CD4-positive, alpha-beta T cell treated with Interleukin-12 subunit alpha and Interleukin-12 subunit beta, for 1 hour (primary cell): ENCODE data around the gene ZEB2.

Source experiments
- DNase-seq: peaks from one replicate; pipeline ENCODE4 v3.0.0-alpha.2; 2020

The ZEB2 gene

DNA sequence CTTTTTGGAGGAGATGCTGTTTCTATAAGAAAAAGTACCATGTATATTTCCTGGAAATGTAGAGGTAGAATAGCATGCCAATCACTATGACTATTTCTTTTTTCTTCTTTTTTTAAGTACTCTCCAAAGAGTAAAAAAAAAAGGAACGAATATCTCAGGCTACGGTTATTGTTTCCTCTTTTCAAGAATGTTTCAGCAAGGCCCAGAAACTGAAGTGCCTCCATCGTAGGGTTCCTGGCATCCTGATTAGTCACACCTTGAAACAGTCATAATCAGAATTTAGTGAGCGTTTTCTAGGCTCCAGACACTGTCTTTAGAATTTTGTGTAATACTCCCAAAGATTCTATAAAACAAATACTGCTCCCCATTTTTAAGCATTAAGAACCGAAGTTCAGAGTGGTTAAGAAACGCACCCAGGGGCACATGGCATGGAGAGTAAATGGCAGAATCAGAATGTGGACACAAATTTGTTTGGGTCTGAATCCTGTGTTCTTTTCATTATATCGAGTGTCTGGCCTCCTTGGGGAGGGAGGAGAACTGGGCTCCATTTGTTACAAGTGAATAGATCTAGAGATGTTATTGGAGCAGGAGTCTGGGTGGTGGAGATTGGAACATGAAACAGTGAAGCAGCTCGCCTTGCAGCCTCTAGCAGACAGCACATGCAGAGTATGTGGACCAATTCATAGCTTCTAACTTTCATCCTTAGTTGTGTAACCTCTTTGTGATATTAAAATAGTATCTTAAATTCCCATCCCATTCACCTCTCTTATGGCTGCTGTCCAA lies 26.7 kb downstream of the ZEB2 start:
- no peak for DNase-seq

DNA sequence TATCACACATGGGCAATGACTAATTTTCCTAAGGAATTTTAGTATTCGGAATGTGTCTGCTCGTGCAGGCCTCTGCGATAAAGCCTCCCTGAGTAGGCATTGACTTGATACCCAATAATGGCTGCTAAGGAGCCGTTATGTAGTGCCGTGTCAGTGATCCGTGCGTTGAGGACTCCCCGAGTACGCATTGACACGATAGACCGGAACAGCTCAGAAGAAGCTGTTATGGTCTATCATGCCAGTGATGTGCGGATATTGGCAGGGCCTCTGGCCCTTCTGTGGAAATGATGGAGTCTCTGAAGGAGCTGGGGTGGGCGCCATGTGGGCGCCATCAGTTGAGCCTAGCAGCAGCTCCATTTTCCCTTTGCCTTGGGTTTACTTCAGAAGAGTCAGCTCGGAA lies 29.1 kb downstream of the ZEB2 start:
- DNase-seq = no peak

DNA sequence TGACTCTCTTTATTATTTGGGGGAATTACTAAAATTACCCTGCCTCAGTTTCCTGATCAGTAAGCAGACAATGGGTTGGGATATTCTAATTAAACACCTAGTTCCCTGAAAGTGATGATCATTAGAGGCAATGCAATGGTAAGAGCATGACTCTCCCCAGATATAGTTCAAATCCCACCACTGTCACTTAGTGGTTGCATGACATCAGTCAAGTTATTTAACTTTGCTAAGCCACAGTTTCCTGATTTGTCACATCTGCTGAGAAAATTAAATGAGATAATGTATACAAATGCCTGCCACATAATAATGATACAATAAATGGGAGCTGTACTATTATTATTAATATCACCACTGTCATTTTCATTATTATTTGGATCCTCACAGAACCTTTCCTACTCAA lies 29.9 kb downstream of the ZEB2 start:
- DNase-seq = no peak

DNA sequence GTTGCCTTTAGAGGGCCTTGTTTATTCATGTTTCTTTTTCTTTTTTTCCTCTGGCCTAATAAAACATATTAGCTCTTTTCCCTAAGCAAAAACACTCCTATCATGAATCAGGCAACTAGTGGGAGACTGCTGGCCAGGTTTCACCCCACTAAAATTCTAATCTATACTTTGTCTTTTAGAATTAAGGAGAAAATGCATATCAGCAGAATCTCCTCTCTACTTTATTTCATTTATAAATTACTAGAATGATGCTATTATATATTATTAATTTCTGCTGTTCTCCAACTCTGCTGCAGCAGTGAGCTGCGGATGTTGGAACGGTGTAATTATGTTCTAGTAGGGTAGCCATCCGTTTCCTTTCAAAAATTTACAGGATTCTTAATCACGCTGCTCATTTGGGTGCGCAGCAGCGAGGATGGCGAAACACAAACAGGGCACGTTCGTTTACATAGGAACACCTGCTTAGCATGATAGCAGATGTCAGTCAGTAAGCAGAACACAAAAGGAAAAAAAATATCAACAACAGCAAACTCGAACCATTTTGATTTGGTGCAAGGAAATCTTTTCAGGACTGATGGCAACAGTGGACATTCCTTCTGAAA lies 30.5 kb downstream of the ZEB2 start:
- DNase-seq = no peak

DNA sequence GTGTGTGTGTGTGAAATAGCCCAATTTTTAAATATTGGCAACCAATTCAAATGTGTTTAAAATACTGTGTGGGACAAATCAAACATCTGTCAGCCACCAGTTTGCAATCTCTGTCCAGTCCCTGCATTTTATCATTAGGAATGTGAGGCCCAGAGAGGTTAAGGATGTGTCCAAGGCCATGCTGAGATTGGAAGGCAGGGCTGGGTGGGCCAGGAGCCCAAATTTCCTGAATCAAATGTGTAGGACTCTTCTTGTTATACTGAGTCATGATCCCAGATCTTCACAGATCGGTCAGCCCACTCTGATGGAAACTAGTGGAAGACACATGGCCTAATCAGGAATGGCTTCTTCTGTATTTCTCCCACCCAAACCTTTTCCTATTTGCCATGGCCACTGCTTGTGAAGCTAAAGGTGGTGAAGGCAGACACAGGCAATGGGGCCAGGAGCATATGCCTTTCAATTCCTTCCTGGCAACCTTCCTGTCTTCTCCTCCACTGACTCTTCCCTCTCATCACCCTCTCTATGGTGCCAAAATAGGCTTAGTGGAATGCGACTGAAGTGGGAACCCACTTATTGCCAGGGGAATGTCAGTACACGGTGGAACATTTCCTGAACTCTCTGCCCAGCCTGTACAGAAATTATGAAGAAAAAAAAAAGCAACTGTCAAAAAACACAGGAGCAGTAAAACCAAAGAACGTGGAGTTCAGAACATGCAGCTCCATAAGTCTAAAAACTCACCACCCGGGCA lies 35.5 kb downstream of the ZEB2 start:
- DNase-seq = no peak

DNA sequence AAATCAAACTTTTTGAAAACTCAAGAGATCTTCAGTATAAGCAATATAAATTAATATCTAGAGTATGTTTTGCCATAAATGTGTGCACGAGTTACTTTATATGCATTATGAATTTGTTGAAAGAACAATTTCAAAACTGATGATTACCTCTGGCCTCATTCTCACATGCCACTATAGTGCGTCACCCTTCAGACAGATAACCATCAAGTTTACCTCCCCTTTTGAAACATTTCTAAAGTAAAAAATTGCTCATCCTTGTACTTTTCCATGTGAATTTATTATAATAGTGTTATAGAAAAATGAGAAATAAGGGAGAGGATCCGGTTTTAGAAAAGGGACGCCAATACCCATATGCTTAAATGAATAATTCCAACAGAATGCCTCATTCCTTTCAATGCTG lies 38.3 kb downstream of the ZEB2 start:
- DNase-seq = no peak

DNA sequence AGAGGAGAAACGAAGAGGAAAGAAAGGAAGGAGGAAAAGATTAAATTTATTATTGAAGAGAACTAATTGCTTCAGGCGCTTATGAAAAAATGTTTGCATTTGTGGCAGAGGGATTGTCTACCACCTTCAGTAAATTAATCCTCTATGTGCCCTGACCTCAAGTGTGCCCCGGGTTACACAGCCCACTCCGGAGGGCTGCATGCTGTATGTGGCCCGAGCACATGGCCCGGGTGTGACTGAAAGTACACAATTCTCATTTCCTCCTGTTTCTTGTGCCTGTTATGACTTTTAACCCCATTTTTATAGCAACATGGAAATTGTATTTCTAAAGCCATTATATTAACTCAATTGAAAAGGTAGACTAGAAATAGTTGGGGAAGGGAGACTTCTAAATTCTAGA lies 38.8 kb downstream of the ZEB2 start:
- DNase-seq = no peak

DNA sequence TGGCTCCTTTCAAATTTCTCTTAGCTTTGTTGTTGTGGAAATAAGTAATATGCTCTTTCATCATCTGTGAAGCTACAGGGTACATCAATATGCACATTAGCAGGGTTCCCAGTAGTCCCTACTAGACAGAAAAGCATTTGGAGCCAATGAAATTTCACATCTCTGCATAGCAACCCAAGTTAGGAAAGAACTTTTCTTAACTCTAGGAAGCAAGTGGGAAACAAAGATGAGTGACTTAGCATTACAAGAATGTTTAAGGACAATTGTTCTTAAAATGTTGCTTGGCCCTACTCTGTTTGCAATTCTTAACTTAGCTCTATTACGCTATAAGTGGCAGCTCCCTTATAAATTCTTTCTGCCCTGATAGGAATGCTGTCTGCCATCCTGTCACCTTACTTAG lies 39.6 kb downstream of the ZEB2 start:
- DNase-seq = no peak

DNA sequence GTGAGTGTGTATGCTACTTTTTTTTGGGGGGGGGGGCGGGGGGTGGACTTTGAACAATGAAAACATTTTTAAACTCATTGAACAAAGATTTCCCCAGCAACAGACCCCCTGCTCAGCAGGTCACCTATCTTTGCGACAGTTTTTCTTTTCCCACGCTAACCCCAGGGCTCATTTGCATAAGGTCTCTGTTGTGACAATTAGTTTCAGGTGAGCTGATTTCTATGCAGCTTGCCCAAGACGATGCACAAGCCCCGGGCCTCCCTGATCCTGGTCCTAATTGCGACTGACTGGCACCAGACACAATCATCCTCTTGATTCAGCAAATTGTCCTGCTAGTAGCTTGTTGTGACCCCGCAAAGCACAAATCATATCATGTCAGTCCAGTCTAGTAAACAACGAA lies 40.3 kb downstream of the ZEB2 start:
- DNase-seq = no peak

DNA sequence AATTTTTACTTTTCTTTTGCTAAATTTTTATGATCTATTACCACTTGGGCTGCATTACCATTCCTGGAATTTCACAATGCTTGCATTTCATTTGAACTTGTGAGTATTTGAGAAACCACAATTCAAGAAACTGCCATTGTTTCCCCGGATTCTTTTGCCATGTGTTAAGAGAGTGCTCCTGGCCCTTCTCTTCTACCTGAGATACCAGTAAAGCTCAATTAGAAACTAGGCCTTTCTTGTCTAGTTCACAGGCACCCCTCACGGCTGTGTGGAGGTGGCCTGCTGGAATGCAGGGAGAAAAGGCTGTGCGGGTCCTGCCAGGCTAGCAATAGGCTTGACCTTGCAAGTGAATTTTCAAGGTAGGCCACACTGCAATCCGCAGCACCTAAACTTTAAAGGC lies 40.8 kb downstream of the ZEB2 start:
- DNase-seq = no peak

DNA sequence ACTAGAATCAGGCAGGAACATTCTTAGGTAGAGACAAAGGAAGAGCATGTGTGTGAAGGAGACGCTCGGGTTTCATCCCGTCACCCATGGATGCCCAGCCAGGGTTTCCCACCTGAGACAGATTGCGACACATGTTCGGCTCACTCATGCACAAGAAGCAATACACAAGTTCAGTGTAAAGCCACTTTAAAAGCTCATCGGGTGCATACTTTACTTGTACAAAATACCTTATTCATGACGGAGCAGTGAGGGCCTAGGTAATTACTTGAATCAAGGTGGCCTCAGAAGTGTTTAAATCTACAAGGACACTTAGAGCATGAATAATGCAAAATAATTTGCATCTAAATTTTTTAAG lies 42.0 kb downstream of the ZEB2 start:
- no peak for DNase-seq

DNA sequence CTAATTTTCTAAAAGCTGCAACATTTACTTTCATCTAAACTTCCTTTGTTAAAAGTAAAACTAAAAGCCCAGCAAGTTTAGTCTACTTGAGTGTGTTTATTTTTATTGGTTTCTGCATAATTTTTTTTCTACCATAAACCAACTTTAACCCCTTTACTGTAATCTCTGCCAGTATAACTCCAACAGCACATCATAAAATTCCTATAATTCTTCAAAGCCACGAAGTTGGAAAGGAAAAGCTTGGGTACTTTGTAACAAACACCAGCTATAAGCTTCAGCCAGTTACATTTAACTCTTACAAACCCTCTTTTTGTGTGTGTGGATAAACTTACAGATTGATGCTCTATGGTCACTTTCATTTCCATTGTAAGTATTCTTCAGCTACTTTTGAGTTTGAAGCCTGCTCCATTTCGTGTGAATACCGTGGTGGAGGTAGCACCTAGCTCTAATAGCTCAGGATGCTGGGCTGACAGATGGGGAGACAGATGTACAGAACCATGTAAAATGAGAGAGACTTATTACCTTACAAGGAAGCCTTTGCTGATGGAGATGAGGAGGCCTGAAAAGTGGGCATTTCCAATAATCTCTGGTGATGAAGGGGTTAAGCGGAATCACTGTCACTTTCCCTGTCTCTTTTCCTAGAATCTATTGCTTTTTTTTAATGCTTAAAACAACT lies 42.5 kb downstream of the ZEB2 start:
- DNase-seq = no peak

DNA sequence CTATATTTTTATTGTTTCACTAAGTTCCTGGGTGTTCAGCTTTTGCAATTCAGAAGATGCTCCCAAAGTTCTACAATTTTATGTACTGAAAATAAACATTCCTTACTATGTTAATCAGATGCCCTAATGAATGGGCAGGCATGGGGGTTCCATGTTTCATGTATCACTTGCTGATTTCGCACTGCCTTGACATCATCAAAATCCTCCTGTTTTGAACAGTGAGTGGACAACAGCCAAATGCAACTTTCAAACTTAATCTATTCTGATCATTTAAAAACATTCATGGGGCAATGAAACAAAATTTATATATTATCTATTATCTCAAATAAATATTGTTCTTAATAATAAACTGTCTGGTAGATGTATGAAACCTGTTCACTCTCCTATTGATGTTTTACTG lies 43.2 kb downstream of the ZEB2 start:
- no peak for DNase-seq

DNA sequence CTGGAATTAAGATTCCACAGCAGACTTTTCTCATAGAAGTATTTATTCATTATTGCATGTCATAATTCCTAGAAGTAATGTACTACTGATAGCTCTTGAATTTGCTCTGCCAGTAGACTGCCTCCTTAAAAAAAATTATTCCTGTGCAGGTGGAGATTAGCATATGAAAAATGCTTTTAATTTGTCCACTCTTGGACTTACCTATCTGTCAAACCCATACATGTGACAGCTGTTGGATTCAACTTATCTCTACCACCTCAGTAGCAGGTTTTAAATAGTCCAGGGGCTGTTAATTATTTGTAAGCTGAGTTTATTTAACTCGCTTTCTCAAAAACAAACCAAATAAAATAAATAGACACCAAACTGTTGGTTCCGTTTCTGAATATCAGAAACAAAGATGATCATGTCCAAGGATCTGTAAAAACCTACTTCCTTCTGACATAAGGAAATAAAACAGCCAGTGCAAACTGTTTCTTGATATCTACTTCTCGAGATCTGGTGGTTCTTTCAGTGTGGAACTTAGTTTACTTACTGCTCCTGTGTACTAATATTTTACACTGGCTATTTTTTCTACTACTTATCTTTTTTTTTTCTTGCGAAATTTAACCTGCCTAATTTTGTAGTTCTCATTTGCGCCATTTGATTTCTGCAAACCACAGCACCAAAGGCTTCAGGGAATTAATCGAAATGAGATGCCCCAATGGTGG lies 44.2 kb downstream of the ZEB2 start:
- no peak for DNase-seq

DNA sequence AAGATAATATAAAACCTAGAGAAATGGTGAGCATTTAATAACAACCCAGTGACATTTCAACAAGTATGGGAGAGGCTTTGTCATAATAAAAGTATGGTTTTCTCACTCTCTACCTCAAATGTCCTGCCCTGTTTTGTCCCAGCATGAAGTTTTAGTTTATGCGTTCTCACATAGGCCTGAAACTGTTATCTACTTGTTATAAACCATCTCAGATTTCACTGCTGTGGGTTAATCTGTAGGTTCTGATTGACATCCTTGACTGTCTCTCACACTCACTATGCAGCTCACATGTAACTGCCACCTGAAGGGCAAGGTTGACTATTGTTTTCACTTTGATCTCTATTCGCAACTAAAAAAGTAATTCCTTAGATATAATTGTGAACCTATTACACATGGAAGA lies 44.9 kb downstream of the ZEB2 start:
- DNase-seq = peak; percentile 38

DNA sequence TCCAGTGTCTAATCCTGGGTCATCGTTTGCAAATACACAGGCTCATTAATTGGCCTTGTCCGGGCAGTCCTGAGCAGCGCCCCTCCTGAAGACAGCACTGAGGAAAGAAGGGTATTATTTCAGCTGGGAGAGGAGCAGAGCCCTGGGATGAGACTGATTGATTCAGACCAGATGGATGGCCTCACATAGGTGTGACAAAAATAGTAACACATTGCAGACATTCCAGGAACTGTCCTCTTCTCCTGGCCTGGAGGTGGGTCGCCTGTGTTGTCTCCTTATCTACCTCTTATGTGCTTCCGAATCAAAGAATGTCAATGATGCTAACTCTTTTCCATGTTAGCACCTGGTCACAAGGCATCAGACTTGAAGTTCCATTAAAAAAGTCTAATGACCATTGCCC lies 45.9 kb downstream of the ZEB2 start:
- DNase-seq = no peak

DNA sequence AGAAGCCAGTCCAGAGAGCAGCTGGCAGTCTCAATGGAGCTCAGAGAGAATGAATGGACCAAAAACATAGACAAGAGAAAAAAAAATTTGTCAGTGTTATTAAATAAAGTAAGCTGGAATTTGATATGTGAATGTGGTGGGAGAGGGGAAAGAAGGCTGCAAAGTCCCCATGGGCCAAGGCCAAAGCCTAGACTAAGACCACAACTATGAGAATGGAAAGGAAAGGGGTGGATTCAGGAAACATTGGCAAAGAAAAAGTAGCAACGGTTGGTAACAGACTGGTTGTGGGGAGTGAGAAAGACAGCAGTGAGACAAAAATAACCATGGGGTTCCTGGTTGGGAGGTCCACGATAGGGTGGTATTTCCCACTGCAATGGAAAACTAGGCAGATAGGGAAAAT lies 47.0 kb downstream of the ZEB2 start:
- DNase-seq = no peak

DNA sequence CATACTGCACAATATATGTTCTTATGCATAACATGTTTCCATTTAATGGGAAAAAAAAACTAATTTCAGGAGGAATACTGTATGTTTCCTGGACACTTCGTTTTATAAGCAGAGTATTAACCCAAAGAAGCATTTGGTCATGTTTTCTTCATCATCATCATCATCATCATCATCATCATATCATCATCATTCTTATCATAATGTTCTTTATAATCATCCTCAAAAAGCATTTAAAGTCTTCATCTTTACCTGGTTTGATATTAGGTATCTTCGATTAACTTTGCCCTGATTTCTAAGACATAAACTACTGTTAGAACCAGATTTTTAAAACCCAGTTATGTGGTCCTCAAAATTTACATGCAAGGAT lies 47.9 kb downstream of the ZEB2 start:
- DNase-seq = no peak

DNA sequence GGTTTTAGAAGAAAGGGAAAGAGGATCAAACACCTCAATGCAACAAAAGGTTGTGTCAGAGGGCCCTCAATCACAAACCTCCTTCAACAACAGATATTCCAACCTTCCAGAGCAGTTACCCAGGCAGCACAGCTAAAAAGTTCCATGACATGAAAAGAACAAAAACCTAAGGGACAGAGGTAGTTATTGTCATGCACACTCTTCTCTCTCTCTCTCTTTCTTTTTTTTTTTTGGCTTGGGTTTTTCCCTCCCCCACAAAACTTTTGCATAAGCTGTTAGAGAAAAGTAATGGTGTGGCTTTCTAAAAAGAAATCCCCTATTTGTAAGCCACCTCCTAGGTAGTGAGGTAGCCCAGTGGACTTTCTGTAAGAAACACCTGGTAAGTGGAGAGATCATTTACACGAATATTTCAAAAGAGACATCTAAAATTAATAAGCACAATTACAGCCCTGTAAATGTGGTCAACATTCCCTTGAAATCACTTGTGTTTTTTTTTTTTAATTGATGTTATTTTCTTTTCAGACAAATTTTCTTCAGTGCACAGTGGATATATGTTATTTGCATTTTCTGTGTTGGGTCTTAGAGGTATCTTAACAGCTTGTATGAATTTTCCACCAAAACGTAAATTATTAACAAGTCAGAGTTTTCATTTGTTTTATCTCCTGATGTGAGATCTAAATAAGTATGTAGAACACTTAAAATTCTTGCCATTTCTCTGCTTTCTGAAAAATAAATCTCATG lies 48.4 kb downstream of the ZEB2 start:
- DNase-seq = peak; percentile 36

DNA sequence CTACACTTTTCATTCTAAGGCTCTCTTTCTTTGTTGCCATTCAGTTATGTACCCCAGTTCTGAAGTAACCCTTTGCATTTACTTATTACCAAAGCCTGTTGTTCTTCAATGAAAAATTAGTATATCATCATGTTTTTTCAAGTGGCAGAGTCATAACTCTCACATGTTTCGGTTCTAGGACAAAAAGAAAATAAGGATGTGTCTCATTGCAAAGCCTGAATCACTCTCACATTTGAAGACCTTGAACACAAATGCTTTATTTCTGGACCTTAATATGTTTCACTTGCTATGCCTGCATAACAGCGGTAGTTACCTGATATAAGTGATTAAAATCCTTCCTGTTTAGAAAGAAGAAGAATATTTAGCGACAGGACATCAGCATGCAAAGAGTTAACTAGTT lies 49.1 kb downstream of the ZEB2 start:
- no peak for DNase-seq

DNA sequence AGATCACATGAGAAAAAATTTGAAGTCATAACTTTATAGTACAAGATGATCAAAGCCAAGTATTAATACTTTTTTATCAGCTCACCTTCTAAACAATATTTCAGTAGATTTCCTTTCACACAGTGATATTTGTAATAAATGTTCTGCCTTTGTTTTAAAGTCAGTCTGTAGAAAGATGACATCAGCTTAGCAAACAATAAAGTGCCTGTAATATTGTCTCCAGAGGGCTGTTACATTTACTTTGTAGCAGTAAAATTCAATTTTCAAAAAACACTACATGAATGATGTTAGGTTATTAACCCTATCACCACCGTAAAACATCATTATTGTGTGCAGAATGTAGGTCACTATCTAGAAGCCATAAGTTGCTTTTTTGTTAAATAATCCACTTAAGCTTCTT lies 49.6 kb downstream of the ZEB2 start:
- no peak for DNase-seq

DNA sequence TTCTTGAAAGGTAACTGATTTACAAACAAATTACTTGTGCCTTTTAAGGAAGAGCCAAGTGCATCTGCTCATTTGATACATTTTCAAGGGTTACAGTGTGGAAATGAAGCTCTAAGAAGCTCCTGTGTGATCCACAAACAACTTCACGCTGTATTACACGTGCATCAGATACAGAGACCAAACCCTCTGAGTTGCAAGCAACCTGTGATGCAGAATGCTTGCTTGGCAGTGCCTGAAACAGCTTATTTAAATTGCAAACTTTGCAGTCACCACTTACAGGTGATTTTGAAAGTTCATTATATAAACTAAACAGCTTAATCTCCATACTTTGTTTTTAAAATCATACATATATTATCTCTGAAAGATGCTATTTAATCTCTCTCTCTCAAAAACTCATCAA lies 50.1 kb downstream of the ZEB2 start:
- DNase-seq = no peak
